Endothelial cell of umbilical vein (primary cell): ENCODE data around the gene GPR107. TPM values are rescaled to one million over a fixed set of nuclear protein-coding genes. Genes with fewer than 3 reads are reported as not detected.

Experiments used
- BruUV-seq: library from RNA; stranded (reverse); fragments of 400-500 nt; replicated peaks from 2 replicates; lab custom pipeline; 2021; lab: Mats Ljungman, UMichigan
- CTCF ChIA-PET: fragments of 300-600, 350-600 bp; sonication (Branson Sonifier 250); formaldehyde crosslinking; loops from one replicate; lab custom pipeline; 2021; ENCODE audit warnings: antibody characterized with exemption, inconsistent platforms; lab: Charles Lee
- POLR2A ChIA-PET: fragments of 300-600, 350-600 bp; sonication (Branson Sonifier 250); formaldehyde crosslinking; loops from one replicate; lab custom pipeline; 2021; ENCODE audit warnings: antibody characterized with exemption, inconsistent platforms; lab: Charles Lee
- DNase-seq: peaks from one replicate; pipeline ENCODE4 v3.0.0-alpha.2; 2011; ENCODE audit warnings: low read depth, low spot score
- FAIRE-seq: peaks from 2 replicates; lab custom pipeline; 2011; peaks lifted over from hg19 to GRCh38; lab: Jason Lieb, UNC
- H2AFZ ChIP-seq: 2 replicates; pipeline ENCODE4 v1.6.0; 2012; ENCODE audit warnings: low read depth, low read length, control low read depth, inconsistent platforms
- H3K27ac ChIP-seq: 2 replicates; pipeline ENCODE4 v1.5.1; 2011; ENCODE audit warnings: low read depth, mild to moderate bottlenecking, control low read depth, low read length, moderate library complexity; ENCODE audit not compliant: insufficient read depth
- H3K27me3 ChIP-seq, 2 experiments: 2 replicates each; pipeline versions ENCODE4 v1.6.0 to v1.6.1; 2011; ENCODE audit warnings: low read length in 2 of 2, mixed read lengths in 1 of 2; ENCODE audit not compliant: control insufficient read depth in 2 of 2, insufficient read depth in 2 of 2
- H3K36me3 ChIP-seq, 2 experiments: 2 replicates in 1 of 2; 3 replicates in 1 of 2; pipeline ENCODE4 v1.5.1; 2011; ENCODE audit warnings: low read length in 2 of 2, mild to moderate bottlenecking in 1 of 2, moderate library complexity in 1 of 2; ENCODE audit not compliant: control insufficient read depth in 2 of 2, insufficient read depth in 2 of 2; ENCODE audit errors: extremely low read depth in 1 of 2
- H3K4me1 ChIP-seq: 3 replicates; pipeline ENCODE4 v1.5.1; 2011; ENCODE audit warnings: mild to moderate bottlenecking, low read length; ENCODE audit not compliant: control insufficient read depth, insufficient read depth; ENCODE audit errors: extremely low read depth
- H3K4me2 ChIP-seq: 2 replicates; pipeline ENCODE4 v1.6.1; 2011; ENCODE audit warnings: low read length, control low read depth, mixed read lengths; ENCODE audit not compliant: insufficient read depth
- H3K4me3 ChIP-seq, 3 experiments: fragments of 200-600 bp in 1 of 3; sonication (generic), shearing (Covaris generic) in 1 of 3; replicated peaks in 1 of 3; 2 replicates each; pipeline ENCODE4 v1.5.1; 2011 to 2016; ENCODE audit warnings: control low read depth in 3 of 3, low read length in 3 of 3, mild to moderate bottlenecking in 2 of 3, inconsistent platforms in 1 of 3, low read depth in 1 of 3, moderate library complexity in 1 of 3; ENCODE audit not compliant: insufficient read depth in 1 of 3
- H3K79me2 ChIP-seq: 2 replicates; pipeline ENCODE4 v1.6.0; 2012; ENCODE audit warnings: low read length, inconsistent platforms; ENCODE audit not compliant: control insufficient read depth, insufficient read depth
- H3K9ac ChIP-seq: replicated peaks from 2 replicates; pipeline ENCODE3; 2011; ENCODE audit warnings: low read length, control low read depth; ENCODE audit not compliant: insufficient read depth; ENCODE audit errors: extremely low read depth
- H3K9me1 ChIP-seq: replicated peaks from 3 replicates; pipeline ENCODE4 v1.6.0; 2011; ENCODE audit warnings: mild to moderate bottlenecking, low read length; ENCODE audit not compliant: control insufficient read depth, insufficient read depth; ENCODE audit errors: extremely low read depth
- H3K9me3 ChIP-seq: replicated peaks from 2 replicates; pipeline ENCODE4 v1.5.1; 2012; ENCODE audit warnings: low read length, inconsistent platforms; ENCODE audit not compliant: control insufficient read depth, insufficient read depth
- H4K20me1 ChIP-seq: replicated peaks from 2 replicates; pipeline ENCODE3; 2011; ENCODE audit warnings: mild to moderate bottlenecking, low read length; ENCODE audit not compliant: control insufficient read depth, insufficient read depth; ENCODE audit errors: extremely low read depth
- FOS ChIP-seq: IDR thresholded peaks from 2 replicates; pipeline ENCODE4 v1.6.1; 2011; ENCODE audit warnings: mild to moderate bottlenecking, low read length, moderate library complexity, borderline replicate concordance; ENCODE audit not compliant: insufficient read depth
- JUN ChIP-seq: IDR thresholded peaks from 2 replicates; pipeline ENCODE4 v1.6.1; 2011; ENCODE audit warnings: borderline replicate concordance, low read depth; ENCODE audit not compliant: insufficient read length, insufficient read depth
- POLR2AphosphoS5 ChIP-seq: IDR thresholded peaks from 2 replicates; pipeline ENCODE4 v1.6.1; 2012; ENCODE audit warnings: low read depth, mild to moderate bottlenecking, control low read depth, low read length, moderate library complexity; ENCODE audit not compliant: insufficient read depth
- dilution Hi-C: fragments of 300-500 bp; cut with MboI; formaldehyde crosslinking; loops from one replicate; pipeline ENCODE4 v1.15.0; 2019; ENCODE audit warnings: low sequenced_read_pairs; ENCODE audit not compliant: extremely low pct_ligation_motif_present
- intact Hi-C: fragments of 100-400 bp; cut with micrococcal nuclease; formaldehyde crosslinking; loops from one replicate; pipeline ENCODE4 v1.10.0; 2022
- polyA plus RNA-seq, 4 experiments: library from polyadenylated mRNA; depleted of rRNA in 3 of 4; stranded (reverse) in 3 of 4; unstranded in 1 of 4; fragments of >200 nt; gene quantifications; 2 replicates each; pipeline versions ENCODE4 v1.2.1 to v1.2.3, GENCODE V29; 2011 to 2012; ENCODE audit warnings: missing spikeins in 1 of 4
- total RNA-seq: library from RNA; stranded (reverse); gene quantifications from 2 replicates; pipeline ENCODE4 v1.2.3, GENCODE V29; 2021

Gene GPR107
- total and polyA plus RNA-seq, 2 donors (not counting 3 experiments of a cell fraction or from before 2014, with no cell fraction given): 27.2 to 38.9 TPM

DNA sequence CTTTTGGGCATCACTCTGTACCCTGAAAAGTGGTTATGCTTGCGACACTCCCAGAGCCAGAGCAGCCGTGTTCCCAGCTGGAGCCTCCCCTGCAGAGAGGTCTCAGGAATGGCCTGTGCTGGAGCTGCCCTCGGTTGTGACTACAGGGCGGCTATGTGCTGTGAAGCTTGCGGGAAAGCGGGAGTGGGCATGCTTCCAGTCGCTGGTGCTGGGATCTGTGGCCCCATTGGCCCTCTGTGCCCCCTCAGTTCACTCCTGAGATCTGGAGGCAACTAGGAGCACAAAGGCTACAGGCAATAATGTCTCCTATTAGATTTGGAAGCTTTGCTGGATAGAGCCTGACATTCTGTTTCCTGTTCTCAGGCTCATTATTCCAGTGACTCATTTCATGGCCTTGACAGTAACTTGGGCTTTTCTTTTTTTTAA lies 56.9 kb downstream of the GPR107 start:
- BruUV-seq: no TSS peak
- dilution Hi-C loops: no loop called here
- POLR2A ChIA-PET: no interaction called here

DNA sequence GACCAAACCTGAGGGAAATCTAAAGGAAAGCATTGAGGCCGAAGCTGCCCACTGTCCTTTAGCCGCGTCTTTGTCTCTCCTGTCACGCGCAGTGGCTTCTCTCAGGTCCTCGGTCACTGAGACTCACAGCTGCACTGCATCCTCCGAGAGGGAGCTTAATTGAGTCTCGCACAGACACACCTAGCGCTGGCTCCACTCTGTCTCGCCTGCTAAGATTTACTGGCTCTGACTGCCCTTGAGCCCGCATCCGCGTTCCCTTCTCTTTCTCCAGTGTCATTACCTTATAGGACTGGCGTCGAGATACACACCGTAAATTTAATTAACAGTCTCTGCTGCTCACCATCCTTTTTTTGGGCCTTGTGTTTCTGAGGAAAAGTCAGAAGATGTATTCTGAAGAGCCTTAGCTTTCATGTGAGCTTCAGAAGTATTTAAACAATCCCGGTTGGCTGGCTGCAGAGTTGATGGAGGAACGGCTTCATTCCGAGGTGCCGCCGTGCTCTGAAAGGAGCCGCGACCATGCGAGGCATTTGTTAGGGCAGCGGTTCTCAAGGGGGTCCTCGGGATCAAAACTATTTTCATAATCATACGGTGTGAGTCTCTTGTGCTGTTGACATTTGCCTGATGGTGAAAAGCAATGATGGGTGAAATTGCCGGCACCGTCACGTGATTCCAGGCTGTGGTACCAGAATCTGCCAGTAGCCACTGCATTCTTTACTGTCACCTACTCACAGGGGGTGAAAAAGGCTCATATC lies 58.3 kb downstream of the GPR107 start:
- no peak overlapping the region for H3K4me2 ChIP-seq
- TF ChIP-seq POLR2AphosphoS5: no peak

More for the DNA sequence above, 56.9 kb downstream of the GPR107 start:
- intact Hi-C loops: no loop called here
- Histone ChIP-seq H3K9me1 (no peaks in the 10 kb centered on the region), H3K79me2 (no peaks in the 10 kb centered on the region), H3K9me3 (no peaks in the 10 kb centered on the region), H3K27me3 (no peaks in the 10 kb centered on the region), H3K27ac (no peak overlapping the region), H3K9ac (no peak overlapping the region), H2AFZ (no peak overlapping the region), H3K4me2 (no peak overlapping the region), H4K20me1 (no peaks in the 10 kb centered on the region), H3K36me3 (peaks cover 11 to 22% of the 10 kb centered on the region in 2 experiments), H3K4me1 (peaks cover 5% of the 10 kb centered on the region), H3K4me3 (no peak overlapping the region)
- DNase-seq (peak; percentile 43), FAIRE-seq (peak; percentile 42)
- CTCF ChIA-PET: interaction anchor here (1.0 to 1.4 kb wide), 3 partner anchors 126 to 233 kb away, joined by 3 to 8 read pairs (median 3); no protein-coding TSS in a partner anchor
- peak; percentile 44 for TF ChIP-seq FOS
- no peak for TF ChIP-seq JUN

More for the DNA sequence above, 58.3 kb downstream of the GPR107 start:
- H4K20me1 ChIP-seq: no peaks in the 10 kb centered on the region
- no peak overlapping the region for H3K9ac ChIP-seq
- no peak overlapping the region for H3K27ac ChIP-seq
- H3K27me3 ChIP-seq: no peaks in the 10 kb centered on the region
- no peaks in the 10 kb centered on the region for H3K9me3 ChIP-seq
- intact Hi-C loops: no loop called here
- DNase-seq (no peak), FAIRE-seq (no peak)
- H3K4me1 ChIP-seq: peaks cover 5% of the 10 kb centered on the region
- ChIA-PET POLR2A (no interaction called here), CTCF (interaction anchor here (1.4 kb wide), 1 partner anchor 124 kb away, joined by 8 read pairs; no protein-coding TSS in a partner anchor)
- peaks cover 14 to 26% of the 10 kb centered on the region in 2 experiments for H3K36me3 ChIP-seq
- no peak overlapping the region for H2AFZ ChIP-seq
- H3K9me1 ChIP-seq: no peaks in the 10 kb centered on the region
- BruUV-seq: no TSS peak
- dilution Hi-C loops: no loop called here
- H3K79me2 ChIP-seq: no peaks in the 10 kb centered on the region
- H3K4me3 ChIP-seq: no peak overlapping the region
